Hematopoietic multipotent progenitor cell treated with erythropoietin and hydrocortisone succinate and interleukin-3 and kit ligand, for 15 days (in vitro differentiated cells): ENCODE data around the gene MYL1.

Experiments
- DNase-seq: peaks from one replicate; pipeline ENCODE4 v3.0.0-alpha.2; 2015; ENCODE audit warnings: low spot score

The MYL1 gene

GRCh38 chr2:210264282-210264681 is 50.7 kb downstream of the MYL1 start:
- no peak for DNase-seq

- DNase-seq: no peak
These were observed 51.1 kb downstream of the MYL1 start for GRCh38 chr2:210263841-210264240.

- DNase-seq: no peak
These were observed 52.9 kb downstream of the MYL1 start for GRCh38 chr2:210262036-210262435.

GRCh38 chr2:210259687-210260086 is 55.3 kb downstream of the MYL1 start:
- DNase-seq: no peak

GRCh38 chr2:210252699-210253606 is 62.0 kb downstream of the MYL1 start:
- no peak for DNase-seq

GRCh38 chr2:210250622-210251021 is 64.4 kb downstream of the MYL1 start:
- DNase-seq: no peak
